Left ventricle myocardium inferior (tissue), 1 donor: ENCODE results near the gene PTPRM. TPM values are rescaled to one million over a fixed set of nuclear protein-coding genes. Genes with fewer than 3 reads are reported as not detected.

Experiments used
- DNase-seq: peaks from one replicate; pipeline ENCODE4 v3.0.0-alpha.2; 2020
- H3K27ac ChIP-seq: fragments of 200-600 bp; replicated peaks from 2 replicates; pipeline ENCODE4 v1.8.0; 2021
- H3K27me3 ChIP-seq: fragments of 200-600 bp; 2 replicates; pipeline ENCODE4 v1.8.0; 2021; ENCODE audit warnings: low read depth
- H3K36me3 ChIP-seq: fragments of 200-600 bp; 2 replicates; pipeline ENCODE4 v1.8.0; 2021
- H3K4me1 ChIP-seq: fragments of 200-600 bp; 2 replicates; pipeline ENCODE4 v1.8.0; 2021
- H3K4me3 ChIP-seq: fragments of 200-600 bp; 2 replicates; pipeline ENCODE4 v1.8.0; 2021; ENCODE audit warnings: mild to moderate bottlenecking, moderate library complexity
- H3K9me3 ChIP-seq: fragments of 200-600 bp; replicated peaks from 2 replicates; pipeline ENCODE4 v1.8.0; 2021
- intact Hi-C: fragments of 100-400 bp; cut with micrococcal nuclease; formaldehyde crosslinking; loops from one replicate; pipeline ENCODE4 v1.11.0; 2022
- total RNA-seq: library from RNA; stranded (reverse); fragmentation: NEBNext Ultra II Directional; extraction: Animal tissue kit (Norgen Biotek cat#: 25700); gene quantifications from one replicate; pipeline ENCODE4 v1.2.1, GENCODE V29; 2021
- TF ChIP-seq, protein P1 (sequence below): fragments of 200-600 bp; IDR thresholded peaks from 2 replicates; pipeline ENCODE4 v1.8.0; 2021; ENCODE audit warnings: antibody characterized with exemption, mild to moderate bottlenecking, borderline replicate concordance
- donor health status: DM: no; HTN: yes; CAD: no; lungs with severe emphysema.

PTPRM gene
- total RNA-seq, 1 donor from 2014 or later = 132 TPM

DNA sequence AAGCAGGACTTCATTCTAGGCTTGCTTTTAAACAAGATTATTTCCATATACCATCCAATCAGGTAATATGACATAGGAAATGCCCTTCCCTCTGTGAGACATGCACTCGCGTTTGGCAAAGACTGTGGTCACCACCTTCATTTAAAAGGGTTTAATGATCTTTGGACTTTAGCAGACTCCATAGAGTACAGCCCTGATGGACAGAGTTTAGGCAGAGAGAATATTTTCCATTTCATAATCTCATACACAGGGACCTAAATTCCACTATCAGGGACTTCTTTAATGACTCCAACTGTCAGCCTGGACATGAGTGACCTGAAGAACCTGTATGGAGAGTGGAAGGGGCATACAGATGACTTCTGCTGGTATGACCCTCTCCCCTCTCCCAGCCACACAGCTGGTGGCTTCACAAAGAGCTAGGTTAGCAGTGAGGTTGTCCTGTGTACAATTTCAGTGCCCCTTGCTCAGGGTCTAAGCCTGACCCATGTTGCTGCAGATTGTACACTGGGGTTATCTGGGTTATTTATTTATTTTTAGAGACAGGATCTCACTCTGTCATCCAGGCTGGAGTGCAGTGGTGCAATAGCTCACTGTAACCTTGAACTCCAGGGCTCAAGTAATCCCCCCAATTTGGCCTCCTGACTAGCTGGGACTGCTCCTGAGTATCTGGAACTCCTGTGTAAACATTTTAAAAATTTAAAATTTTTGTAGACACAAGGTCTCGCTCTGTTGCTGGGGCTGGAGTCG is 59.2 kb downstream of the PTPRM start:
- no peaks in the 10 kb centered on the region for H3K9me3 ChIP-seq
- intact Hi-C loops = no loop called here
- H3K27me3 ChIP-seq = no peaks in the 10 kb centered on the region
- DNase-seq = no peak
- peaks cover 99% of the 10 kb centered on the region for H3K4me1 ChIP-seq
- no peak overlapping the region for H3K4me3 ChIP-seq
- peak overlapping the region; percentile 72 for H3K27ac ChIP-seq
- H3K36me3 ChIP-seq = no peaks in the 10 kb centered on the region
- TF ChIP-seq, protein P1, sequence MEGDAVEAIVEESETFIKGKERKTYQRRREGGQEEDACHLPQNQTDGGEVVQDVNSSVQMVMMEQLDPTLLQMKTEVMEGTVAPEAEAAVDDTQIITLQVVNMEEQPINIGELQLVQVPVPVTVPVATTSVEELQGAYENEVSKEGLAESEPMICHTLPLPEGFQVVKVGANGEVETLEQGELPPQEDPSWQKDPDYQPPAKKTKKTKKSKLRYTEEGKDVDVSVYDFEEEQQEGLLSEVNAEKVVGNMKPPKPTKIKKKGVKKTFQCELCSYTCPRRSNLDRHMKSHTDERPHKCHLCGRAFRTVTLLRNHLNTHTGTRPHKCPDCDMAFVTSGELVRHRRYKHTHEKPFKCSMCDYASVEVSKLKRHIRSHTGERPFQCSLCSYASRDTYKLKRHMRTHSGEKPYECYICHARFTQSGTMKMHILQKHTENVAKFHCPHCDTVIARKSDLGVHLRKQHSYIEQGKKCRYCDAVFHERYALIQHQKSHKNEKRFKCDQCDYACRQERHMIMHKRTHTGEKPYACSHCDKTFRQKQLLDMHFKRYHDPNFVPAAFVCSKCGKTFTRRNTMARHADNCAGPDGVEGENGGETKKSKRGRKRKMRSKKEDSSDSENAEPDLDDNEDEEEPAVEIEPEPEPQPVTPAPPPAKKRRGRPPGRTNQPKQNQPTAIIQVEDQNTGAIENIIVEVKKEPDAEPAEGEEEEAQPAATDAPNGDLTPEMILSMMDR = no peak

DNA sequence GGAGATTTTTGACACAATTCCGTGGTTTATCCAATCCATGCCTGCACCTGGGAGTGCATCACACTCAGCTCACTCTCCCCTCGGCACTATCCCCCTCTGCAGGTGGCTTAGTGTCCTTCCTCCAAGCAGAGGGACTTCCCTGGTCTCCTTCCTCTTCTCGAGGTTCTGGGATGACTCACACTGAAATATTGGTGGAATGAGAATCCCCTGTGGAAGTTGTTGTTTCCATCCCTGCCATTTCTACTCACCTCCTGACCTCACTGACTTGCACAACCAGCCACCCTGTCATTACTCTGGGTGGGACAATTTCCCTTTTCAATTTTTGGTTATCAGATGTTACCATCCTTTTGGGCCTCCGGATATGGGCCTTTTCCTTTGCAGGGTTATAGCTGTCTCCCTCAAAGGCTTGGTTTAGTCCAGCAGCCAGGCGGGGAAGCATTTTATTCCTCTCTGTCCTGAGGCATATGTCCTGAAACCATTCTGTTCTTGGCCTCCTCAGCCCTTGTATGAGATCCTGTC is 59.9 kb downstream of the PTPRM start:
- Histone ChIP-seq H3K4me1 (peaks cover 100% of the 10 kb centered on the region), H3K27ac (peak overlapping the region; percentile 72), H3K4me3 (no peak overlapping the region), H3K27me3 (no peaks in the 10 kb centered on the region), H3K36me3 (no peaks in the 10 kb centered on the region), H3K9me3 (no peaks in the 10 kb centered on the region)
- DNase-seq = no peak
- intact Hi-C loops = no loop called here
- TF ChIP-seq, protein P1 = peak; percentile 28

DNA sequence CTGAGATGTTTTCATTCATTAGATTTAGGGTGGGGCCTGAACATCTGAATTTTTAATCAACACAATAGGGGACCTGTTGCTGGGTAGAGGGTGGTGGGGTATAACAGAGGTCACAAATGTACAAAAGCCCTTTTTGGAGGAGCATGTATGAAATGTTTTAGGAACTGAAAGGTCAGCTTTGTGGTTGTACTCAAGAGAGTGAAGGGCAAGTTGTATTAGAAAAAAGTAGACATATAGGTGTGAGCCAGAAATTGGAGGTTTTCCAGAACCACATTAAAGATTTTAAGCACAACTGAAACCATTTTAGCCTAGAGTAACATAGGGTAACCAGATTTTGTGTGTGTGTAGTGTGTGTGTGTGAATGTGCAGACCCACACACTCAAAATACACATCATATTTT is 62.3 kb downstream of the PTPRM start:
- Histone ChIP-seq H3K27ac (no peak overlapping the region), H3K27me3 (no peaks in the 10 kb centered on the region), H3K4me1 (peaks cover 100% of the 10 kb centered on the region), H3K36me3 (no peaks in the 10 kb centered on the region), H3K4me3 (no peak overlapping the region), H3K9me3 (no peaks in the 10 kb centered on the region)
- TF ChIP-seq, protein P1 = no peak
- no peak for DNase-seq
- intact Hi-C loops = no loop called here

DNA sequence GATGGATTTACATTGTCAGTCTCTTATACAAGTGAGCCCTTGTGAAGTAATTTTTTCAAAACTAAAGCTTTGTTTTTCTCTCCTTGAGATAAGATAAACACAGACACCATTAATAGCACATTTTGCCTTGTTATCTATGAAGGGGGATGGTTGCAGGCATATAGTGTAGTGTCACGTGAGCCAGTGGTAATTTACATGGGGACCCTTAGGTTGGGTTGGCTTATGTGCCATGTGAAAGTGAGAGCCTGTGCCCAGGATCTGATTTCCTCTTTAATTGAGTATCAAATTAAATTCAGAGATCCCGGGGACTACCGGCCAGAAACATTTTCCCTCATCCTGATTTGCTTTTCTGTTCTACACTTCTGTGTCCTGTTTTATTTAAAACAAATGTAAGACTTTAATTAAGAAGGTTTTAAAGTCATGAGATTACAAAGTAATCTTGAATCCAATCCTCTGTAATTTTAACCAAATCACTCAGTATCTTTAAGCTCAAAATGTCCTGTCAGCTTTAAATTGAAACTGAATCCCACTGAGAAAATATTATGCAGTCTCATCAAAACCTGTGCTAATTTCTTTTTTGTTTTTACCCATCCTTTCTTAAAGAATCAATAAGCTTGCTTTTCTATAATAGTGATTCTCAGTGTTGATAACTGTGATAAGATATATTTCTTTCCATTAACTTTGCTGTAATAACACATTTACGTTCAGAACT is 63.8 kb downstream of the PTPRM start:
- no peak for DNase-seq
- H3K9me3 ChIP-seq = no peaks in the 10 kb centered on the region
- peaks cover 93% of the 10 kb centered on the region for H3K4me1 ChIP-seq
- H3K4me3 ChIP-seq = no peak overlapping the region
- no peak overlapping the region for H3K27ac ChIP-seq
- H3K27me3 ChIP-seq = no peaks in the 10 kb centered on the region
- TF ChIP-seq, protein P1 = no peak
- intact Hi-C loops = no loop called here
- H3K36me3 ChIP-seq = no peaks in the 10 kb centered on the region

DNA sequence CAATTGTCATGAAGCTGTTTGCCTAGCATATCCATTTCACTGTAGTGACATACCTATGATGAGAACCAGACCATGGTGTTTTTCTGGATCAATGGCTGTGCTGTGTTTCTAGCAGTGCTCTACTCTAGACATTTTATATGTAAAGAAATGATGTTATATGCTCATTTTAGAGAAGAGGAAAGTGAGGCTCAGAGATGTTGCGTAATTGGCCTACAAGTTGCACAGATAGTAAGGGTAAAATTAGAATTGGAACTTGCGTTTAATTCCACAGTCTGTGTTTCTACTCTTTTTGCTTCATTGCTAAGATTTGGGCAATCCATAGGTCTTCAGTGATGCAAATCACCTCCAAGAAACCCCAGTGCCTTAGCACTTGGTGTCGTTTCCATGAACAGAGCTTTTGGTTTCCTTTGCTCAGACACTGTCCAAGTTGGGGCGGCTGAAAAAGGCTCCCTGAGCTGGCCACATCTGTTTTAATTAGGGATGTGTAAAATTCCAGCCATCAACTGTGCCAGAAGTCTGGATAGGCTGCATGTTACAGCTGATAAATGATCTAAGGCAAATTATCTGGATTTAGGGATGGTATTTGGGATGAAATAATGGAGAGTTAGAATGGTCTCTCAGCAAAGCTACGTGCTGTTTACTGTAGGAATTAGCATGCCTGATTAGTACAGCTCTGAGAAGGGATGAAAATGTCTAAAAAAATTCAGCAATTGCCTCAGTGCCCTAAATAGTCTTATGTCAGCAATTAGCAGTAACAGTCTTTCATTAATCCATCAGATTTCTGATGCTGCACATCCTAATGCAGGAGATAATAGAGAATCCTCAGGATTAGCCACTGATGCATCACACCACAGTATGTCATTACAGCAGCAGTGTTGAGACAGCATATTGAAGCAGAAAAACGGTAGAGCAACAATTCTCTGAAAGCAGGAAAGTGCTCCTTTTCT is 65.3 kb downstream of the PTPRM start:
- TF ChIP-seq, protein P1 = no peak
- Histone ChIP-seq H3K27ac (no peak overlapping the region), H3K4me1 (peaks cover 91% of the 10 kb centered on the region), H3K27me3 (no peaks in the 10 kb centered on the region), H3K36me3 (no peaks in the 10 kb centered on the region), H3K4me3 (no peak overlapping the region), H3K9me3 (no peaks in the 10 kb centered on the region)
- DNase-seq = no peak
- intact Hi-C loops = no loop called here
